ENCODE results near the gene BDKRB2.

Gene BDKRB2

DNA sequence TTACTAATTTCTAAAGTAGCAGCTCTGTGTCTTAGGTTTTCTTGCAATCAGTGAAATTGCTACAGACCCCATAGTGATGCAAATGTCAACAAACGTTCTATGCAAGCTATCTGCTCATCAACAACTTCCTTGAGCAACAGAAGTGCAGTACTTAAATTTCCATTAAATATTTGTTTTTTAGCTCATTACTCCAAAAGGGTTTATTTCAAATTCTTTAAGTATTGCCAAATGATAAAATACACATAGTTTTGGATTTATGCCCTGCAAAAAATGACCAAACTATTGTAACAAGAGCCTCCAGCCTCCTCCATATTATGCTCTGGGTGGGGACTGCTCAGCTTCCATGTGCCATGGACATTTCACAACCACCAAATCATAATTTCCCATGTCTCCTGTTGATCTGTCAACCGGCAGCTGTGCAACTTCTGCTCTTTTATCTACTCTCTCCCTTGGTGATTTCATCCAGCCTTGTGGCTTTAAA is 55.7 kb downstream of the BDKRB2 start:
- Histone ChIP-seq H3K9me3 (ENCODE audit: control insufficient read depth in 2 of 2, low read length in 2 of 2) (no peaks in the 10 kb centered on the region), H3K4me1 (ENCODE audit: control insufficient read depth in 2 of 2, insufficient read depth in 2 of 2, low read length in 2 of 2) (peaks cover 0 to 13% of the 10 kb centered on the region in 2 donors), H3K36me3 (ENCODE audit: control insufficient read depth in 2 of 2, insufficient read depth in 2 of 2, low read length in 2 of 2) (no peaks in the 10 kb centered on the region), H3K27me3 (ENCODE audit: control insufficient read depth in 2 of 2, insufficient read depth in 2 of 2, low read length in 2 of 2) (no peaks in the 10 kb centered on the region), H3K27ac (ENCODE audit: low read depth in 2 of 2, low read length in 2 of 2) (no peak overlapping the region), H3K4me3 (ENCODE audit: low read length in 2 of 2) (no peak overlapping the region), H3K9ac (ENCODE audit: low read depth in 1 of 2, low read length in 2 of 2) (no peak overlapping the region)

DNA sequence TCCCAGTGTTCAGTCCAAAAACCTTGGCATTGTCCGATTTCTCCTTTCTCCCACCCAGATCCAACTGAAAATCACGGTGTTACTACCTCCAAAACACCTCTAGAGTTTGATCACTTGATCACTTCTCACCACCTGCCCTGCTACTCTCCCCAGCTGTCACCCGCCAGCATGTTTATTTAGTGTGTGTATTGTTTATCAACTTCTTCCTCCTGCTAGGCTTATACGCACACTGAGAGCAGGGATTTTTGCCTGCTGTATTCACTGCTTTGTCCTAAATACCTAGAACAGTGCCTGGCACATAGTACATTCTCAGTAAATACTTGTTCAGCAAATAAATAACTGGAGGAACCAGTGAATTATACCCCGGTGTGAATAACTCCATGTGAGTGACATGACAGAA is 56.4 kb downstream of the BDKRB2 start:
- Histone ChIP-seq H3K36me3 (ENCODE audit: control insufficient read depth in 2 of 2, insufficient read depth in 2 of 2, low read length in 2 of 2) (no peaks in the 10 kb centered on the region), H3K27me3 (ENCODE audit: control insufficient read depth in 2 of 2, insufficient read depth in 2 of 2, low read length in 2 of 2) (no peaks in the 10 kb centered on the region), H3K9ac (ENCODE audit: low read depth in 1 of 2, low read length in 2 of 2) (no peak overlapping the region), H3K9me3 (ENCODE audit: control insufficient read depth in 2 of 2, low read length in 2 of 2) (no peaks in the 10 kb centered on the region), H3K4me1 (ENCODE audit: control insufficient read depth in 2 of 2, insufficient read depth in 2 of 2, low read length in 2 of 2) (peaks cover 0 to 14% of the 10 kb centered on the region in 2 donors), H3K4me3 (ENCODE audit: low read length in 2 of 2) (no peak overlapping the region), H3K27ac (ENCODE audit: low read depth in 2 of 2, low read length in 2 of 2) (no peak overlapping the region)

- H3K36me3 ChIP-seq (ENCODE audit: control insufficient read depth in 2 of 2, insufficient read depth in 2 of 2, low read length in 2 of 2), result no peaks in the 10 kb centered on the region
- no peak overlapping the region for H3K9ac ChIP-seq (ENCODE audit: low read depth in 1 of 2, low read length in 2 of 2)
- no peaks in the 10 kb centered on the region for H3K9me3 ChIP-seq (ENCODE audit: control insufficient read depth in 2 of 2, low read length in 2 of 2)
- peak overlapping the region in 1 of 2 donors; percentile 38 for H3K27ac ChIP-seq (ENCODE audit: low read depth in 2 of 2, low read length in 2 of 2)
- no peak overlapping the region for H3K4me3 ChIP-seq (ENCODE audit: low read length in 2 of 2)
- H3K4me1 ChIP-seq (ENCODE audit: control insufficient read depth in 2 of 2, insufficient read depth in 2 of 2, low read length in 2 of 2), result peaks cover 0 to 12% of the 10 kb centered on the region in 2 donors
- H3K27me3 ChIP-seq (ENCODE audit: control insufficient read depth in 2 of 2, insufficient read depth in 2 of 2, low read length in 2 of 2), result no peaks in the 10 kb centered on the region
Measured at GRCh38 chr14:96261772-96262655, 57.4 kb downstream of the BDKRB2 start.

- H3K4me3 ChIP-seq (ENCODE audit: low read length in 2 of 2), result peak overlapping the region in 1 of 2 donors; percentile 0
- H3K9ac ChIP-seq (ENCODE audit: low read depth in 1 of 2, low read length in 2 of 2), result peak overlapping the region in 1 of 2 donors; percentile 7
- peaks cover 9 to 12% of the 10 kb centered on the region in 2 donors for H3K4me1 ChIP-seq (ENCODE audit: control insufficient read depth in 2 of 2, insufficient read depth in 2 of 2, low read length in 2 of 2)
- H3K27me3 ChIP-seq (ENCODE audit: control insufficient read depth in 2 of 2, insufficient read depth in 2 of 2, low read length in 2 of 2), result no peaks in the 10 kb centered on the region
- no peaks in the 10 kb centered on the region for H3K9me3 ChIP-seq (ENCODE audit: control insufficient read depth in 2 of 2, low read length in 2 of 2)
- no peaks in the 10 kb centered on the region for H3K36me3 ChIP-seq (ENCODE audit: control insufficient read depth in 2 of 2, insufficient read depth in 2 of 2, low read length in 2 of 2)
- peak overlapping the region; percentile 38 to 68 for H3K27ac ChIP-seq (ENCODE audit: low read depth in 2 of 2, low read length in 2 of 2)
Measured at GRCh38 chr14:96263347-96264199, 58.9 kb downstream of the BDKRB2 start.

DNA sequence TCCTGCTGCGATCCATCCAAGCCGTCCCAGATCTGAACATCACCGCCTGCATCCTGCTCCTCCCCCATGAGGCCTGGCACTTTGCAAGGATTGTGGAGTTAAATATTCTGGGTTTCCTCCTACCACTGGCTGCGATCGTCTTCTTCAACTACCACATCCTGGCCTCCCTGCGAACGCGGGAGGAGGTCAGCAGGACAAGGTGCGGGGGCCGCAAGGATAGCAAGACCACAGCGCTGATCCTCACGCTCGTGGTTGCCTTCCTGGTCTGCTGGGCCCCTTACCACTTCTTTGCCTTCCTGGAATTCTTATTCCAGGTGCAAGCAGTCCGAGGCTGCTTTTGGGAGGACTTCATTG is 59.5 kb downstream of the BDKRB2 start:
- Histone ChIP-seq H3K9me3 (ENCODE audit: control insufficient read depth in 2 of 2, low read length in 2 of 2) (no peaks in the 10 kb centered on the region), H3K4me3 (ENCODE audit: low read length in 2 of 2) (no peak overlapping the region), H3K27me3 (ENCODE audit: control insufficient read depth in 2 of 2, insufficient read depth in 2 of 2, low read length in 2 of 2) (no peaks in the 10 kb centered on the region), H3K27ac (ENCODE audit: low read depth in 2 of 2, low read length in 2 of 2) (no peak overlapping the region), H3K9ac (ENCODE audit: low read depth in 1 of 2, low read length in 2 of 2) (no peak overlapping the region), H3K36me3 (ENCODE audit: control insufficient read depth in 2 of 2, insufficient read depth in 2 of 2, low read length in 2 of 2) (no peaks in the 10 kb centered on the region), H3K4me1 (ENCODE audit: control insufficient read depth in 2 of 2, insufficient read depth in 2 of 2, low read length in 2 of 2) (peaks cover 11 to 12% of the 10 kb centered on the region in 2 donors)

DNA sequence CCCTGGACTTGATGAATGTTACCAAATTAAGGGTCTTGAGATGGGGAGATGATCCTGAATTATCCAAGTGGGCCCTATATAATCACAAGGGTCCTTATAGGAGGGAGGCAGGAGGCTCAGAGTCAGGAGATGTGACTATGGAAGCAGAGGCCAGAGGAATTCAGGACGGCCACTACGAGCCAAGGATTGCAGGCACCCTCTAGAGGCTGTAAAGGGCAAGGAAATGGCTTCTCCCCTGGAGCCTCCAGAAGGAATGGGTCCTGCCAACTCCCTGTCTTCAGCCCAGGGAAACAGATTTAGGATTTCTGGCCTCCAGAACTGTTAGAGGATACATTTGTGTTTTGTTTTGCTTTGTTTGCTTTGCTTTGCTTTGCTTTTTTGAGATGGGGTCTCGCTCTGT is 60.2 kb downstream of the BDKRB2 start:
- Histone ChIP-seq H3K4me1 (ENCODE audit: control insufficient read depth in 2 of 2, insufficient read depth in 2 of 2, low read length in 2 of 2) (peaks cover 11 to 12% of the 10 kb centered on the region in 2 donors), H3K27me3 (ENCODE audit: control insufficient read depth in 2 of 2, insufficient read depth in 2 of 2, low read length in 2 of 2) (no peaks in the 10 kb centered on the region), H3K27ac (ENCODE audit: low read depth in 2 of 2, low read length in 2 of 2) (no peak overlapping the region), H3K4me3 (ENCODE audit: low read length in 2 of 2) (no peak overlapping the region), H3K36me3 (ENCODE audit: control insufficient read depth in 2 of 2, insufficient read depth in 2 of 2, low read length in 2 of 2) (no peaks in the 10 kb centered on the region), H3K9me3 (ENCODE audit: control insufficient read depth in 2 of 2, low read length in 2 of 2) (no peaks in the 10 kb centered on the region), H3K9ac (ENCODE audit: low read depth in 1 of 2, low read length in 2 of 2) (no peak overlapping the region)

DNA sequence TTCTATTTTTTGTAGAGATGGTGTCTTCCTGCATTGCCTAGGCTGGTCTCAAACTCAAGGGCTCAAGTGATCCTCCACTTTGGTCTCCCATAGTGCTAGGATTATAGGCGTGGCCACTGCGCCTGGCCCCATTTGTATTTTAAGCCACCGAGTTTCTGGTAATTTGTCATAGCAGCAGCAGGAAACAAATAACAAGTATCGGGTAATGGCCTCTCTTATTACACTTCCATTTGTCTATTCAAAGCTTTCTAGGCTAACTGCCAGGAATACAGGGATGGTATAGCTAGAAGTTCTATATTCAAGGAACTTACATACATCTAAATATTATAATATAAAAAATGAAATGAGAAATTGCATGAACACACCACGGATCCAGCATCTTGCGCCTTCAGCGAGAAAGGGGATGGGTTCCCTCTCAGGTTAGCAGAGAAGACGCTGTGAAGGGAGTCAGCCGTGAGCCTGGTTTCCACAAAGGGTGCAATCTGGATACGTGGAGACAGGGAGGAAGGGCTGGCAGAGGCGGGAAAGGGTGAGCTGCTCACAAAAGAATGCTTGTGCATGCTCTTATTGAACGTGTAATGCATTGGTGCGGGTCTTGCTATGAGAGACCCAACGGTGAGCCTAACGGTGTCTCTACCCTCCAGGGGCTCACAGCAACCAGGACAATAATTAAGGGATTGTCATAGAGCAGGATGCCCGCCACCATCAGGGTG is 60.9 kb downstream of the BDKRB2 start:
- peaks cover 11 to 12% of the 10 kb centered on the region in 2 donors for H3K4me1 ChIP-seq (ENCODE audit: control insufficient read depth in 2 of 2, insufficient read depth in 2 of 2, low read length in 2 of 2)
- H3K9ac ChIP-seq (ENCODE audit: low read depth in 1 of 2, low read length in 2 of 2), result no peak overlapping the region
- H3K4me3 ChIP-seq (ENCODE audit: low read length in 2 of 2), result no peak overlapping the region
- H3K9me3 ChIP-seq (ENCODE audit: control insufficient read depth in 2 of 2, low read length in 2 of 2), result no peaks in the 10 kb centered on the region
- H3K36me3 ChIP-seq (ENCODE audit: control insufficient read depth in 2 of 2, insufficient read depth in 2 of 2, low read length in 2 of 2), result no peaks in the 10 kb centered on the region
- no peaks in the 10 kb centered on the region for H3K27me3 ChIP-seq (ENCODE audit: control insufficient read depth in 2 of 2, insufficient read depth in 2 of 2, low read length in 2 of 2)
- H3K27ac ChIP-seq (ENCODE audit: low read depth in 2 of 2, low read length in 2 of 2), result no peak overlapping the region

DNA sequence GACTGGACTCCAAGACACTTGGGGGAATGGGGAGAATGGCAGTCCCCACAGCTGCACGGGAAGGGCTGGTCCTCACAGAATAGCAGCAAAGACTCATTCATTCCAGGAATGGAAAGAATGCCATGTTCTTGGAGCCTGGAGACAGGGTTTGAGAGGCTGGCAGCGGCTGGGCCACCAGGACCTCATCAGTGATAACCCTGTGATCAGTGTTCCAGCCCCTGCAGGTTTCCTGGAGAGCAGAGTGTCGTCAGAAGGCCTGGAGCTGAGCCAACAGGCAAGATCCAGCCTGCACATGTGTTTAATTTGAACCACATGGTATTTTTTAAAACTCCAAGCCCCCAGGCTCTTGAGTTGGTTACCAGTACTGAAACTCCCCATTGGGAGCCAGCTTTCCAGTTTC is 62.7 kb downstream of the BDKRB2 start:
- H3K36me3 ChIP-seq (ENCODE audit: control insufficient read depth in 2 of 2, insufficient read depth in 2 of 2, low read length in 2 of 2), result no peaks in the 10 kb centered on the region
- no peak overlapping the region for H3K27ac ChIP-seq (ENCODE audit: low read depth in 2 of 2, low read length in 2 of 2)
- peaks cover 11 to 12% of the 10 kb centered on the region in 2 donors for H3K4me1 ChIP-seq (ENCODE audit: control insufficient read depth in 2 of 2, insufficient read depth in 2 of 2, low read length in 2 of 2)
- H3K4me3 ChIP-seq (ENCODE audit: low read length in 2 of 2), result no peak overlapping the region
- no peak overlapping the region for H3K9ac ChIP-seq (ENCODE audit: low read depth in 1 of 2, low read length in 2 of 2)
- no peaks in the 10 kb centered on the region for H3K27me3 ChIP-seq (ENCODE audit: control insufficient read depth in 2 of 2, insufficient read depth in 2 of 2, low read length in 2 of 2)
- no peaks in the 10 kb centered on the region for H3K9me3 ChIP-seq (ENCODE audit: control insufficient read depth in 2 of 2, low read length in 2 of 2)

- Histone ChIP-seq H3K9me3 (ENCODE audit: control insufficient read depth in 2 of 2, low read length in 2 of 2) (no peaks in the 10 kb centered on the region), H3K36me3 (ENCODE audit: control insufficient read depth in 2 of 2, insufficient read depth in 2 of 2, low read length in 2 of 2) (no peaks in the 10 kb centered on the region), H3K4me1 (ENCODE audit: control insufficient read depth in 2 of 2, insufficient read depth in 2 of 2, low read length in 2 of 2) (peaks cover 11 to 12% of the 10 kb centered on the region in 2 donors), H3K27me3 (ENCODE audit: control insufficient read depth in 2 of 2, insufficient read depth in 2 of 2, low read length in 2 of 2) (no peaks in the 10 kb centered on the region), H3K9ac (ENCODE audit: low read depth in 1 of 2, low read length in 2 of 2) (no peak overlapping the region), H3K27ac (ENCODE audit: low read depth in 2 of 2, low read length in 2 of 2) (no peak overlapping the region), H3K4me3 (ENCODE audit: low read length in 2 of 2) (no peak overlapping the region)
Measured at GRCh38 chr14:96267916-96268315, 63.3 kb downstream of the BDKRB2 start.

Data from mucosa of rectum (tissue), 2 donors.